A549 (cell line): ENCODE data around the gene CNTN4. TPM values are rescaled to one million over a fixed set of nuclear protein-coding genes. Genes with fewer than 3 reads are reported as not detected.

Experiments used
- ATAC-seq, 2 experiments: fragments of 200-7000 bp in 1 of 2; fragments of >200 bp in 1 of 2; cut with Nextera tagmentation in 1 of 2; cut with Tn5 transposase in 1 of 2; 3 replicates each; pipeline versions ENCODE4 v1.8.0 to v1.9.1; 2018 to 2020; ENCODE audit warnings: mild to moderate bottlenecking in 1 of 2, moderate library complexity in 1 of 2
- CTCF ChIA-PET: fragments of 300-600 bp; sonication (Branson Sonifier 250); formaldehyde crosslinking; extraction: SDS; loops from one replicate; lab custom pipeline; 2021; ENCODE audit warnings: antibody characterized with exemption, inconsistent platforms; lab: Yijun Ruan, JAX
- POLR2A ChIA-PET: fragments of 350-600 bp; formaldehyde crosslinking; extraction: SDS; loops from one replicate; lab custom pipeline; 2021; ENCODE audit warnings: antibody characterized with exemption, inconsistent platforms; lab: Yijun Ruan, JAX
- DNase-seq, 2 experiments: peaks; one replicate each; pipeline versions ENCODE4 v3.0.0 to v3.0.0-alpha.2; 2011 to 2016; ENCODE audit warnings: low read depth in 1 of 2, low spot score in 1 of 2
- FAIRE-seq: peaks from 2 replicates; lab custom pipeline; 2011; peaks lifted over from hg19 to GRCh38; lab: Jason Lieb, UNC
- H3K27ac ChIP-seq, 2 experiments: fragments of >200 bp; sonication (Bioruptor Twin); formaldehyde crosslinking; 3 replicates each; pipeline ENCODE4 v1.5.1; 2016 to 2017
- H3K4me1 ChIP-seq: fragments of >200 bp; sonication (Bioruptor Twin); formaldehyde crosslinking; 3 replicates; pipeline ENCODE4 v1.6.1; 2016
- H3K4me2 ChIP-seq: fragments of >200 bp; sonication (Bioruptor Twin); formaldehyde crosslinking; 3 replicates; pipeline ENCODE4 v1.6.1; 2016
- H3K4me3 ChIP-seq: fragments of >200 bp; sonication (Bioruptor Twin); formaldehyde crosslinking; 3 replicates; pipeline ENCODE4 v1.5.1; 2016
- H3K9me3 ChIP-seq: fragments of >200 bp; sonication (Bioruptor Twin); formaldehyde crosslinking; 3 replicates; pipeline ENCODE4 v1.6.1; 2016
- CBX8 ChIP-seq: fragments of 200-600 bp; sonication (generic); IDR thresholded peaks from 2 replicates; pipeline ENCODE4 v1.6.1; 2016
- CHD4 ChIP-seq: fragments of 200-600 bp; sonication (generic); IDR thresholded peaks from 2 replicates; pipeline ENCODE4 v1.6.1; 2016; ENCODE audit warnings: antibody characterized with exemption, mild to moderate bottlenecking, borderline replicate concordance
- CTCF ChIP-seq: fragments of >200 bp; sonication (Bioruptor Twin); formaldehyde crosslinking; IDR thresholded peaks from 3 replicates; pipeline ENCODE4 v1.5.1; 2016
- EHMT2 ChIP-seq: fragments of 200-600 bp; sonication (generic); IDR thresholded peaks from 2 replicates; pipeline ENCODE4 v1.6.1; 2016; ENCODE audit warnings: antibody characterized with exemption, low read depth, mild to moderate bottlenecking, moderate library complexity
- EP300 ChIP-seq, 2 experiments: fragments of >200 bp; sonication (Bioruptor Twin); formaldehyde crosslinking; IDR thresholded peaks; 2 replicates in 1 of 2; 3 replicates in 1 of 2; pipeline ENCODE4 v1.6.1; 2016 to 2017
- FOSB ChIP-seq: fragments of 250-450 bp; sonication (Bioruptor Pico); IDR thresholded peaks from 2 replicates; pipeline ENCODE4 v1.5.0; 2020; ENCODE audit warnings: mild to moderate bottlenecking, moderate library complexity
- HEYL ChIP-seq: fragments of 250-450 bp; sonication (Bioruptor Pico); IDR thresholded peaks from 2 replicates; pipeline ENCODE4 v1.8.0; 2021; ENCODE audit warnings: mild to moderate bottlenecking, moderate library complexity
- HMGXB4 ChIP-seq: fragments of 250-450 bp; sonication (Bioruptor Pico); IDR thresholded peaks from 2 replicates; pipeline ENCODE4 v1.5.0; 2021; ENCODE audit warnings: mild to moderate bottlenecking, moderate library complexity, borderline replicate concordance
- HOXA7 ChIP-seq: fragments of 250-450 bp; sonication (Bioruptor Pico); IDR thresholded peaks from 2 replicates; pipeline ENCODE4 v1.5.0; 2020; ENCODE audit warnings: mild to moderate bottlenecking, moderate library complexity
- JUNB ChIP-seq: fragments of >200 bp; sonication (Bioruptor Twin); formaldehyde crosslinking; IDR thresholded peaks from 2 replicates; pipeline ENCODE4 v1.6.1; 2016
- KDM1A ChIP-seq: fragments of 200-600 bp; sonication (generic); IDR thresholded peaks from 2 replicates; pipeline ENCODE4 v1.6.1; 2016; ENCODE audit warnings: low read depth, mild to moderate bottlenecking
- KDM5A ChIP-seq: fragments of 200-600 bp; sonication (generic); IDR thresholded peaks from 2 replicates; pipeline ENCODE4 v1.6.1; 2016; ENCODE audit warnings: antibody characterized with exemption, mild to moderate bottlenecking
- NPAS2 ChIP-seq: fragments of 250-450 bp; sonication (Bioruptor Pico); IDR thresholded peaks from 2 replicates; pipeline ENCODE4 v1.8.0; 2022; ENCODE audit warnings: mild to moderate bottlenecking, moderate library complexity, borderline replicate concordance
- PBX3 ChIP-seq: IDR thresholded peaks from 2 replicates; pipeline ENCODE4 v1.6.1; 2012
- PHF8 ChIP-seq: fragments of 200-600 bp; sonication (generic); IDR thresholded peaks from 2 replicates; pipeline ENCODE4 v1.6.1; 2016; ENCODE audit warnings: low read depth, mild to moderate bottlenecking, antibody characterized with exemption, moderate library complexity, borderline replicate concordance
- POLR2A ChIP-seq: IDR thresholded peaks from 2 replicates; pipeline ENCODE4 v1.6.1; 2012; ENCODE audit warnings: mild to moderate bottlenecking, low read length
- RAD21 ChIP-seq, 2 experiments: fragments of >200 bp in 1 of 2; sonication (Bioruptor Twin) in 1 of 2; formaldehyde crosslinking in 1 of 2; IDR thresholded peaks in 1 of 2; conservative IDR thresholded peaks in 1 of 2; 2 replicates in 1 of 2; 3 replicates in 1 of 2; pipeline ENCODE4 v1.6.1; 2012 to 2018; ENCODE audit warnings: inconsistent platforms in 1 of 2
- RARB ChIP-seq: fragments of 250-450 bp; sonication (Bioruptor Pico); IDR thresholded peaks from 2 replicates; pipeline ENCODE4 v1.8.0; 2021; ENCODE audit warnings: mild to moderate bottlenecking, moderate library complexity
- RCOR1 ChIP-seq: fragments of 150-350 bp; IDR thresholded peaks from 2 replicates; pipeline ENCODE4 v1.6.1; 2014; ENCODE audit warnings: antibody characterized with exemption, low read length, low read depth
- REST ChIP-seq: fragments of 200-600 bp; sonication (generic); IDR thresholded peaks from 2 replicates; pipeline ENCODE4 v1.6.1; 2016; ENCODE audit warnings: antibody characterized with exemption, mild to moderate bottlenecking, moderate library complexity
- RNF2 ChIP-seq: fragments of 200-600 bp; sonication (generic); IDR thresholded peaks from 2 replicates; pipeline ENCODE4 v1.6.1; 2016; ENCODE audit warnings: low read depth, mild to moderate bottlenecking, antibody characterized with exemption, moderate library complexity, borderline replicate concordance
- USF2 ChIP-seq: fragments of 450-650 bp; IDR thresholded peaks from 2 replicates; pipeline ENCODE4 v1.6.1; 2014; ENCODE audit warnings: antibody characterized with exemption
- ZFP36 ChIP-seq: fragments of 450-650 bp; IDR thresholded peaks from 2 replicates; pipeline ENCODE4 v1.6.1; 2014; ENCODE audit warnings: borderline replicate concordance; ENCODE audit not compliant: partially characterized antibody
- WGBS: methylation state at CpG from one replicate; pipeline ENCODE4 v1.1.6; 2017; ENCODE audit errors: missing lambda C conversion rate; 5-methylcytosine and 5-hydroxymethylcytosine counted together
- polyA plus RNA-seq, 4 experiments: library from polyadenylated mRNA; depleted of rRNA in 3 of 4; stranded (reverse); fragments of >200 nt; fragmentation: RNase III in 1 of 4; extraction: RNeasy Plus Mini Kit Qiagen cat#74134 plus additional on column Dnase treatment in 1 of 4; gene quantifications; 2 replicates in 3 of 4; 3 replicates in 1 of 4; pipeline ENCODE4 v1.2.3, GENCODE V29; 2011 to 2017

Gene CNTN4
- polyA plus RNA-seq, 2 of the 4 experiments (the other 2 are of a cell fraction), result 0.03 TPM; not detected in 1

- ATAC-seq (no peak), DNase-seq (no peak)
- ChIA-PET CTCF (no interaction called here), POLR2A (no interaction called here)
- Histone ChIP-seq H3K27ac (no peak overlapping the region), H3K4me1 (no peaks in the 10 kb centered on the region)
- TF ChIP-seq CHD4 (no peak), KDM1A (no peak), JUNB (no peak), POLR2A (no peak), RARB (CRISPR knock-in tag) (no peak), REST (no peak), HEYL (CRISPR knock-in tag) (no peak), HMGXB4 (CRISPR knock-in tag) (no peak)
- TF ChIP-seq, all 56 proteins: peak for 0
- H3K4me3 ChIP-seq, result no peak overlapping the region
- no peak for FAIRE-seq
- H3K9me3 ChIP-seq, result no peaks in the 10 kb centered on the region
- WGBS, result 0% methylated on average over 3 of the region's 3 CpGs
- no peak overlapping the region for H3K4me2 ChIP-seq
Measured at GRCh38 chr3:2212206-2212605, 113.5 kb downstream of the CNTN4 start.

GRCh38 chr3:2218375-2218774 lies 119.7 kb downstream of the CNTN4 start:
- ChIA-PET CTCF (no interaction called here), POLR2A (no interaction called here)
- no peak for FAIRE-seq
- Histone ChIP-seq H3K4me1 (no peaks in the 10 kb centered on the region), H3K9me3 (no peaks in the 10 kb centered on the region), H3K4me2 (no peak overlapping the region), H3K4me3 (no peak overlapping the region), H3K27ac (no peak overlapping the region)
- DNase-seq, result no peak
- WGBS, result 0% methylated on average over 4 of the region's 4 CpGs
- TF ChIP-seq PBX3 (no peak), FOSB (CRISPR knock-in tag) (no peak), RCOR1 (no peak), JUNB (no peak), CBX8 (no peak), EHMT2 (no peak), HOXA7 (no peak), RNF2 (no peak)
- ATAC-seq, result no peak

- Histone ChIP-seq H3K4me2 (no peak overlapping the region), H3K9me3 (no peaks in the 10 kb centered on the region), H3K27ac (no peak overlapping the region), H3K4me3 (no peak overlapping the region), H3K4me1 (no peaks in the 10 kb centered on the region)
- no peak for ATAC-seq
- FAIRE-seq, result no peak
- WGBS, result 2% methylated on average over 2 of the region's 2 CpGs
- DNase-seq, result no peak
- POLR2A ChIA-PET, result no interaction called here
- CTCF ChIA-PET, result no interaction called here
- TF ChIP-seq KDM5A, result no peak
- TF ChIP-seq HOXA7, result no peak
- no peak for TF ChIP-seq NPAS2
- TF ChIP-seq CHD4, result no peak
- TF ChIP-seq CBX8, result no peak
- TF ChIP-seq RAD21 (conservative IDR thresholded peaks at IDR 0.05 in 1 of 2, IDR thresholded peaks at IDR 0.05 in 1 of 2), result no peak
- no peak for TF ChIP-seq CTCF
- TF ChIP-seq ZFP36, result no peak
- no peak for TF ChIP-seq PHF8
- TF ChIP-seq USF2, result no peak
- TF ChIP-seq EP300 (IDR thresholded peaks at IDR 0.05), result no peak
- TF ChIP-seq HMGXB4 (CRISPR knock-in tag), result no peak
Measured at GRCh38 chr3:2218816-2219215, 120.2 kb downstream of the CNTN4 start.
